HEK293 (cell line): ENCODE results near the gene IL12RB1.

Source experiments
- CTCF ChIP-seq: fragments of 450-650 bp; formaldehyde crosslinking; IDR thresholded peaks from 2 replicates; pipeline ENCODE4 v1.5.1; 2016; ENCODE audit warnings: missing biosample characterization, missing genetic modification characterization
- KLF8 ChIP-seq: fragments of 450-650 bp; formaldehyde crosslinking; IDR thresholded peaks from 2 replicates; pipeline ENCODE4 v1.5.1; 2016; ENCODE audit warnings: missing biosample characterization, missing genetic modification characterization
- SCRT2 ChIP-seq: fragments of 450-650 bp; formaldehyde crosslinking; IDR thresholded peaks from 2 replicates; pipeline ENCODE4 v1.5.1; 2016; ENCODE audit warnings: missing biosample characterization, missing genetic modification characterization
- ZBTB17 ChIP-seq: fragments of 450-650 bp; formaldehyde crosslinking; IDR thresholded peaks from 2 replicates; pipeline ENCODE4 v1.5.1; 2016; ENCODE audit warnings: missing biosample characterization, missing genetic modification characterization
- ZFP69B ChIP-seq: fragments of 450-650 bp; formaldehyde crosslinking; IDR thresholded peaks from 2 replicates; pipeline ENCODE4 v1.5.1; 2016; ENCODE audit warnings: missing biosample characterization, missing genetic modification characterization
- ZNF184 ChIP-seq: fragments of 450-650 bp; IDR thresholded peaks from 2 replicates; pipeline ENCODE4 v1.5.1; 2018; ENCODE audit warnings: missing biosample characterization, mild to moderate bottlenecking, missing genetic modification characterization
- ZNF211 ChIP-seq: fragments of 450-650 bp; formaldehyde crosslinking; IDR thresholded peaks from 2 replicates; pipeline ENCODE4 v1.5.1; 2016; ENCODE audit warnings: low read depth, missing biosample characterization, missing genetic modification characterization
- ZNF214 ChIP-seq: fragments of 450-650 bp; formaldehyde crosslinking; IDR thresholded peaks from 2 replicates; pipeline ENCODE4 v1.5.1; 2017; ENCODE audit warnings: missing biosample characterization, mild to moderate bottlenecking, missing genetic modification characterization, borderline replicate concordance
- ZNF24 ChIP-seq: fragments of 450-650 bp; formaldehyde crosslinking; IDR thresholded peaks from 2 replicates; pipeline ENCODE4 v1.5.1; 2016; ENCODE audit warnings: missing biosample characterization, missing genetic modification characterization
- ZNF391 ChIP-seq: fragments of 450-650 bp; formaldehyde crosslinking; IDR thresholded peaks from 2 replicates; pipeline ENCODE4 v1.5.1; 2016; ENCODE audit warnings: low read depth, missing biosample characterization, missing genetic modification characterization, borderline replicate concordance
- ZNF404 ChIP-seq: fragments of 450-650 bp; formaldehyde crosslinking; IDR thresholded peaks from 2 replicates; pipeline ENCODE4 v1.5.1; 2017; ENCODE audit warnings: missing biosample characterization, missing genetic modification characterization
- ZNF600 ChIP-seq: fragments of 450-650 bp; formaldehyde crosslinking; IDR thresholded peaks from 2 replicates; pipeline ENCODE4 v1.5.1; 2016; ENCODE audit warnings: missing biosample characterization, missing genetic modification characterization
- ZNF629 ChIP-seq: fragments of 450-650 bp; formaldehyde crosslinking; IDR thresholded peaks from 2 replicates; pipeline ENCODE4 v1.5.1; 2017; ENCODE audit warnings: missing biosample characterization, missing genetic modification characterization
- ZNF692 ChIP-seq: fragments of 450-650 bp; formaldehyde crosslinking; IDR thresholded peaks from 2 replicates; pipeline ENCODE4 v1.5.1; 2016; ENCODE audit warnings: missing biosample characterization, missing genetic modification characterization
- ZNF777 ChIP-seq: fragments of 450-650 bp; formaldehyde crosslinking; IDR thresholded peaks from 2 replicates; pipeline ENCODE4 v1.5.1; 2017; ENCODE audit warnings: missing biosample characterization, missing genetic modification characterization, borderline replicate concordance
- ZSCAN23 ChIP-seq: fragments of 450-650 bp; formaldehyde crosslinking; IDR thresholded peaks from 2 replicates; pipeline ENCODE4 v1.5.1; 2016; ENCODE audit warnings: missing biosample characterization, missing genetic modification characterization
- TF ChIP-seq, protein P1 (sequence below): IDR thresholded peaks from 2 replicates; pipeline ENCODE4 v1.6.1; 2011; ENCODE audit warnings: mild to moderate bottlenecking, low read depth, low read length, borderline replicate concordance
- TF ChIP-seq, protein P2 (sequence below): fragments of 450-650 bp; formaldehyde crosslinking; IDR thresholded peaks from 2 replicates; pipeline ENCODE4 v1.5.1; 2016; ENCODE audit warnings: missing biosample characterization, missing genetic modification characterization
- TF ChIP-seq, protein P3 (sequence below): fragments of 450-650 bp; formaldehyde crosslinking; optimal IDR thresholded peaks from 2 replicates; pipeline ENCODE3; 2016; ENCODE audit warnings: missing biosample characterization, mild to moderate bottlenecking, missing genetic modification characterization

IL12RB1 gene

DNA sequence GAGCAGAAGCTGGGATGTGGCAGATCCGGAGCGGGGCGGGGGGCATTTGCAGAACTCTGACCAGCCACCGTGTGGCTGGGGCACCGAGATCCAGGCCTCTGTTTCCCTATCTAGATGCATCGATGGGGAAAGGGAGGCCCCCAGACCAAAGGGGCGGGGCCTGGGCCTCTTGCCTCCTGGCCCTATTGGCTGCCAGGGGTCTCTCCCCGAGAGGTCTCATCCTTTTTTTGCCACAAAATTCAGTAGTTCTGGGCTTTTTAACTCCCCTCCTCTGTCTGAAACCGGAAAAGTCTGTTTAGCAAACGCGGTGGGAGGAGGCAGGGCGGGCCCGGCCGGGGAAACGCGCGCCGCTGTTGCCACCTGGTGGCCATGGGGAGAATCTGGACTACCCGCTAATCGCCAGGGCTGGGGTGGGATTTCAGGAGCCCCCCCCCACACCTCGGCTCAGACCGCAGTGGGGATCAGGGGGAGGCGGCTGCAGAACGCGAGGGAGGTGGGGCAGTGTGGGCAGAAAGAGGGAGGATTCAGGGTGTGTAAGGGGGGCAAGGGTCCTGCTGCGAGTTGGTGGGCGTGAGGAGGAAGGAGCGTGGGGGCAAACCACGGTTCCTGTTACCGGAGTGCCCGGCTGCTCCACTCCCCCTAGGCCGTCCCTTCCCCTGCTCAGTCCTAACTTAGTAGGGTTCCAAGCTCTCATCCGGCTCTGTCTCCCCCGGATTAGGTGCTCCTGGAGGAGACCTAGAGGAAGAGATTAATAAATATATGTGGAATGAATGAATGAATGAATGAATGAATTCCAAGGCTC lies 28.3 kb downstream of the IL12RB1 start (continued):
- TF ChIP-seq ZNF777 (tag by site-specific recombination) (no peak), ZBTB17 (peak; percentile 77), SCRT2 (tag by site-specific recombination) (0 out of 2 replicates have a peak, but pooled peaks have one; percentile 28), ZNF600 (tag by site-specific recombination) (peak; percentile 56; the same call in 1 of the 2 replicates), ZNF629 (tag by site-specific recombination) (peak; percentile 62), ZNF24 (tag by site-specific recombination) (peak; percentile 89), ZSCAN23 (tag by site-specific recombination) (no peak), ZNF214 (tag by site-specific recombination) (no peak), ZFP69B (tag by site-specific recombination) (peak; percentile 75; the same call in 1 of the 2 replicates), ZNF692 (tag by site-specific recombination) (peak; percentile 76), ZNF184 (no peak), CTCF (peak; percentile 90), ZNF211 (tag by site-specific recombination) (no peak), ZNF391 (tag by site-specific recombination) (peak; percentile 45; the same call in 1 of the 2 replicates), KLF8 (tag by site-specific recombination) (peak; percentile 85), ZNF404 (tag by site-specific recombination) (no peak)
- TF ChIP-seq, protein P1, sequence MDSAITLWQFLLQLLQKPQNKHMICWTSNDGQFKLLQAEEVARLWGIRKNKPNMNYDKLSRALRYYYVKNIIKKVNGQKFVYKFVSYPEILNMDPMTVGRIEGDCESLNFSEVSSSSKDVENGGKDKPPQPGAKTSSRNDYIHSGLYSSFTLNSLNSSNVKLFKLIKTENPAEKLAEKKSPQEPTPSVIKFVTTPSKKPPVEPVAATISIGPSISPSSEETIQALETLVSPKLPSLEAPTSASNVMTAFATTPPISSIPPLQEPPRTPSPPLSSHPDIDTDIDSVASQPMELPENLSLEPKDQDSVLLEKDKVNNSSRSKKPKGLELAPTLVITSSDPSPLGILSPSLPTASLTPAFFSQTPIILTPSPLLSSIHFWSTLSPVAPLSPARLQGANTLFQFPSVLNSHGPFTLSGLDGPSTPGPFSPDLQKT = no peak
- TF ChIP-seq, protein P2, sequence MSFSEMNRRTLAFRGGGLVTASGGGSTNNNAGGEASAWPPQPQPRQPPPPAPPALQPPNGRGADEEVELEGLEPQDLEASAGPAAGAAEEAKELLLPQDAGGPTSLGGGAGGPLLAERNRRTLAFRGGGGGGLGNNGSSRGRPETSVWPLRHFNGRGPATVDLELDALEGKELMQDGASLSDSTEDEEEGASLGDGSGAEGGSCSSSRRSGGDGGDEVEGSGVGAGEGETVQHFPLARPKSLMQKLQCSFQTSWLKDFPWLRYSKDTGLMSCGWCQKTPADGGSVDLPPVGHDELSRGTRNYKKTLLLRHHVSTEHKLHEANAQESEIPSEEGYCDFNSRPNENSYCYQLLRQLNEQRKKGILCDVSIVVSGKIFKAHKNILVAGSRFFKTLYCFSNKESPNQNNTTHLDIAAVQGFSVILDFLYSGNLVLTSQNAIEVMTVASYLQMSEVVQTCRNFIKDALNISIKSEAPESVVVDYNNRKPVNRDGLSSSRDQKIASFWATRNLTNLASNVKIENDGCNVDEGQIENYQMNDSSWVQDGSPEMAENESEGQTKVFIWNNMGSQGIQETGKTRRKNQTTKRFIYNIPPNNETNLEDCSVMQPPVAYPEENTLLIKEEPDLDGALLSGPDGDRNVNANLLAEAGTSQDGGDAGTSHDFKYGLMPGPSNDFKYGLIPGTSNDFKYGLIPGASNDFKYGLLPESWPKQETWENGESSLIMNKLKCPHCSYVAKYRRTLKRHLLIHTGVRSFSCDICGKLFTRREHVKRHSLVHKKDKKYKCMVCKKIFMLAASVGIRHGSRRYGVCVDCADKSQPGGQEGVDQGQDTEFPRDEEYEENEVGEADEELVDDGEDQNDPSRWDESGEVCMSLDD (tag by site-specific recombination) = peak; percentile 67; the same call in 1 of the 2 replicates
- TF ChIP-seq, protein P3, sequence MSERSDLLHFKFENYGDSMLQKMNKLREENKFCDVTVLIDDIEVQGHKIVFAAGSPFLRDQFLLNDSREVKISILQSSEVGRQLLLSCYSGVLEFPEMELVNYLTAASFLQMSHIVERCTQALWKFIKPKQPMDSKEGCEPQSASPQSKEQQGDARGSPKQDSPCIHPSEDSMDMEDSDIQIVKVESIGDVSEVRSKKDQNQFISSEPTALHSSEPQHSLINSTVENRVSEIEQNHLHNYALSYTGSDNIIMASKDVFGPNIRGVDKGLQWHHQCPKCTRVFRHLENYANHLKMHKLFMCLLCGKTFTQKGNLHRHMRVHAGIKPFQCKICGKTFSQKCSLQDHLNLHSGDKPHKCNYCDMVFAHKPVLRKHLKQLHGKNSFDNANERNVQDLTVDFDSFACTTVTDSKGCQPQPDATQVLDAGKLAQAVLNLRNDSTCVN (tag by site-specific recombination) = peak; percentile 25
